Astrocyte of the spinal cord (primary cell): Measurements from ENCODE around the gene ADAMTSL5.
"Not testable (repeated sequence)": the region's sequence is repeated elsewhere in the genome, so short reads cannot be mapped to it uniquely, and the experiment has no call there.

Source experiments
- DNase-seq: peaks from one replicate; pipeline ENCODE4 v3.0.0; 2011; ENCODE audit warnings: low read depth, low spot score
- H3K4me3 ChIP-seq: 2 replicates; pipeline ENCODE4 v1.5.1; 2011; ENCODE audit warnings: low read depth, mild to moderate bottlenecking, low read length, moderate library complexity
- in situ Hi-C: cut with HindIII; loops from 2 replicates; pipeline ENCODE4 v1.10.0; 2017; ENCODE audit warnings: low sequenced_read_pairs
- TF ChIP-seq, protein P1 (sequence below): IDR thresholded peaks from 2 replicates; pipeline ENCODE4 v1.5.1; 2012; ENCODE audit warnings: low read depth, mild to moderate bottlenecking, low read length, inconsistent platforms

ADAMTSL5 gene

DNA sequence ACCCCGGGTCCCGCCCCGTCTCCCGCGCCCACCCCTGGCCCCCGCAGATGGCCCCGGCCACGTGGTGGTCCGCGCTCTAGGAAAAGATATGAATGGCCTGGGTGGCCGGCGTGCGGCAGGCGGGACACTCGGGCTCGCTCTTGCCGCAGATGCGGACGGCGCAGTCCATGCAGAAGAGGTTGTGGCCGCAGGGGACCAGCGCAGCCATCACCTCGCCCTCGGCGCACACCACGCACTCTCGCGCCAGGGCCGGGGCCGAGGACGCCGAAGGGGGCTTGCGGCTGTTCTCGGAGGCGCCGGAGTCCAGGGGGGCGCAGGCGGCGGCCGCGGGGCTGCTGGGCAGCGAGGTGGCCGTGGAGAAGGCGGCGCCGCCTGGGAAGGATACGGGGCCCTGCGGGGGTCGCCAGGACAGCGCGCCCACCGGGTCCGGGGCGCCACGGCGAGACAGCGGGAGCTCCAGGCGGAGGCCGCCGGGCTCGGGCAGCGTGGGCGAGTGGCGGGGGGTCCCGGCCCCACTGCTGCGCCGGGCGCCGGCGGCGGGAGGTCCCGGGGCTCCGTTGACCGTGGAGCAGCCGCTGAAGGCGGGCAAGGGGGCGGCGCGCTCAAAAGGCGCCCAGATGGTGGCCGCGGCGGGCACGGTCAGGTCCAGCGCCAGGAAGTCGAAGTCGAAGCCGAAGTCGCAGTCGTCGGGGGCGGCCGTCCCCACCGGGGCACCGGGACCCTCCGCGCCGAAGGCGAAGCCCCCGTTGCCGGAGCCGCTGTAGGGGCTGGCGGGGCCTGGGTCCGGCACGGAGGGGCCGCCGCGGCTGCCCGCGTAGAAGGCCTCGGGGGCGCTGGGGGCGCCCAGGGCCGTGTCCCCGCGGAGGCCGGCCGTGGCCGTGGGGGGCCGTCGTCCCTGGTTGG, 42.9 kb upstream of the ADAMTSL5 start:
- no peak overlapping the region for H3K4me3 ChIP-seq
- TF ChIP-seq, protein P1, sequence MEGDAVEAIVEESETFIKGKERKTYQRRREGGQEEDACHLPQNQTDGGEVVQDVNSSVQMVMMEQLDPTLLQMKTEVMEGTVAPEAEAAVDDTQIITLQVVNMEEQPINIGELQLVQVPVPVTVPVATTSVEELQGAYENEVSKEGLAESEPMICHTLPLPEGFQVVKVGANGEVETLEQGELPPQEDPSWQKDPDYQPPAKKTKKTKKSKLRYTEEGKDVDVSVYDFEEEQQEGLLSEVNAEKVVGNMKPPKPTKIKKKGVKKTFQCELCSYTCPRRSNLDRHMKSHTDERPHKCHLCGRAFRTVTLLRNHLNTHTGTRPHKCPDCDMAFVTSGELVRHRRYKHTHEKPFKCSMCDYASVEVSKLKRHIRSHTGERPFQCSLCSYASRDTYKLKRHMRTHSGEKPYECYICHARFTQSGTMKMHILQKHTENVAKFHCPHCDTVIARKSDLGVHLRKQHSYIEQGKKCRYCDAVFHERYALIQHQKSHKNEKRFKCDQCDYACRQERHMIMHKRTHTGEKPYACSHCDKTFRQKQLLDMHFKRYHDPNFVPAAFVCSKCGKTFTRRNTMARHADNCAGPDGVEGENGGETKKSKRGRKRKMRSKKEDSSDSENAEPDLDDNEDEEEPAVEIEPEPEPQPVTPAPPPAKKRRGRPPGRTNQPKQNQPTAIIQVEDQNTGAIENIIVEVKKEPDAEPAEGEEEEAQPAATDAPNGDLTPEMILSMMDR = no peak
- no peak for DNase-seq
- in situ Hi-C loops = no loop called here

DNA sequence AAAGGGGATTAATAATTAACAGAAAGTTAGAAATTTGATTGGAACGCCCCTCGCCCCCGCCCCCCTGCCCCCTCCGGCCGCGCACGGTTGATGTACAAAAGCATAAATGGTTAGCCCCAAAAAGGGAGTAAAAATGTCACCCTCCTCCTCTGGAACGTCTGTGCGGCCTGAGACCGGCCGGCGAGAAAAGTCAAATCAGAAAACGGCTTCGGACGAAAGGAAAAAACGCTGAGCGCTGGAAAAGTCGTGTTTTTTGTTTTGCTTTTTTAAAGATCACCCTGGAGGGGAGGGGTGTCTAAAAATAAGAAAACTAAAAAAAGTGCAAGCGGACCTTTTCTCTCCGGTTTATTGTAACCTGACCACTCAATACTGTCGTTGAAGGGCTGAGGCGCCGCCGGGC, 42.1 kb upstream of the ADAMTSL5 start:
- no peak for DNase-seq
- TF ChIP-seq, protein P1 = no peak
- in situ Hi-C loops = no loop called here
- H3K4me3 ChIP-seq = no peak overlapping the region

DNA sequence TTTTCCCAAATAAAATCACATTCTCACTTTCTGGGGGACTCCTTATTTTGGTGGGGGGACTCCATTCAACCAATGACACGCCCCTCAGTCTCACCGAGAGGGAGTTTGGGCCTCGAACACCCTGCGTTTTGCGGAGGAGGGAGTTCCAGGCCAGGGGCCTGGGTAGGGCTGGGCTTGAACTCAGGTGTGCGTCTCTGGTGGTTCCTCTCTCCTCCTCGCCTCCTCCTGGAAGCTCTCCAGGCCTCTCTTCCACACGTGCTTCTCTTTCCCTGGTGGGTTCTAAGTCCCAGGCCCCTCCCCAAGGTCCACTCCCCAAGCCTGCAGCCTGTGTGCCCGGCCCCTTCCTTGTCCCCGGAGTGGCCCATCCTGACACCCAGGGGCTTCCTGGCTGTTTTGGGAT, 40.6 kb upstream of the ADAMTSL5 start:
- in situ Hi-C loops = no loop called here
- no peak for DNase-seq
- TF ChIP-seq, protein P1 = no peak
- H3K4me3 ChIP-seq = no peak overlapping the region

DNA sequence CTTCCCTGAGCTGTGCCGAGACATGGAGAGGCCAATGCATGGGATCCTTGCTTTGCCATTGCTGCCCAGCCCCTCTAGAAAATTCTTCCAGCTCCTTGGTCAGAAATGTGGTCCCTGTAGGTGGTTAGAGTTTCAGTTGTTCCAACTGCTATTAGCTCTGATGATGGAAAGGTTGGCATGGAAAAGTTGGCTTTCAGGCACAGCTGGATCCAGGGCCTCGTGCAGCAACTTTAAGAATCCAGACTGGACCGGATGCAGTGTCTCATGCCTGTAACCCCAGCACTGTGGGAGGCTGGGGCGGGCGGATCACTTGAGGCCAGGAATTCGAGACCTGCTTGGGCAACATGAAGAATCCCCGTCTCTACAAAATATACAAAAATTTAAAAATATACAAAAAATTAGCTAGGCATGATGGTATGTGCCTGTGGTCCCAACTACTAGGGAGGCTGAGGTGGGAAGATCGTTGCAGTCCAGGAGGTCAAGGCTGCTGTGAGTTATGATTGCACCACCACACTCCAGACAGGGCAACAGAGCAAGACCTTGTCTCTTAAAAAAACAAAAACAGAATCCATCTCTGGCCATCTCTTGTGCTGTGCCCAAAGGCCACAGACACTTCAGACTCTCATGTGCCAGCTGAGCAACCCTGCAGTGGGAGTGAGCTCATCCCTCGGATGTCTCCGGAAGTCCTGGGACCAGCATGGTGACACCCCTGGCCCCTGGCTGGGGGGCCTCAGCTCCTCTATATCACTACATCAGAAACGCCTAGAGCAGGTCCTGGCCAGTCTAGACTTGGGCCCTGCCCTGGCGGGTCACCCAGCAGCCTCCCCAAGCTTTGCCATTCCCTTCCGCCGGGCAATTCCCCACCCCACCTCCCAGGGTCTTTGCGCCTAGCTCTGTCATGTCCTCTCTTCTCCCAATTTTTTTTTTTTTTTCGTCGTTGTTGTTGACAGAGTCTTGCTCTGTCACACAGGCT, 38.5 kb upstream of the ADAMTSL5 start:
- no peak overlapping the region for H3K4me3 ChIP-seq
- DNase-seq = no peak

DNA sequence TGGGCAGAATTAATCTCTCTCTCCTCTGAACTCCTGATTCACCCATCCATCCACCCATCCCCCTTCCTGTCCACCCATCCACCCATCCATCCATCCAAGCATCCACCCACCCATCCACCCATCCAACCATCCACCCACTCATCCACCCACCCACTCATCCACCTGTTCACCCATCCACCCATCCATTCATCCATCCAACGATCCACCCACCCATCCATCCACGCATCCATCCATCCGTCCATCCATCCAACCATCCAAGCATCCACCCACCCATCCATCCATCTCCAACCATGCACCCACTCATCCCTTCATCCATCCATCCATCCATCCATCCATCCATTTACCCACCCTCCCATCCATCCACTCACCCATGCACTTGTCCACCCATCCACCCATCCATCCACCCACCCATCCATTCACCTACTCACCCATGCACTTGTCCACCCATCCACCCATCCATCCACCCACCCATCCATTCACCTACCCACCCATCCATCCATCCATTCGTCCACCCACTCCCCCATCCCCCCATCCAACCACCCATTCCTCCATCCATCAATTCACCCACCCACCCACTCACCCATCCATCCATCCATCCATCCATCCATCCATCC, 36.6 kb upstream of the ADAMTSL5 start:
- TF ChIP-seq, protein P1 = no peak
- H3K4me3 ChIP-seq = no peak overlapping the region
- in situ Hi-C loops = no loop called here
- DNase-seq = no peak

More for the DNA sequence above, 38.5 kb upstream of the ADAMTSL5 start:
- in situ Hi-C loops = no loop called here
- TF ChIP-seq, protein P1 = no peak

DNA sequence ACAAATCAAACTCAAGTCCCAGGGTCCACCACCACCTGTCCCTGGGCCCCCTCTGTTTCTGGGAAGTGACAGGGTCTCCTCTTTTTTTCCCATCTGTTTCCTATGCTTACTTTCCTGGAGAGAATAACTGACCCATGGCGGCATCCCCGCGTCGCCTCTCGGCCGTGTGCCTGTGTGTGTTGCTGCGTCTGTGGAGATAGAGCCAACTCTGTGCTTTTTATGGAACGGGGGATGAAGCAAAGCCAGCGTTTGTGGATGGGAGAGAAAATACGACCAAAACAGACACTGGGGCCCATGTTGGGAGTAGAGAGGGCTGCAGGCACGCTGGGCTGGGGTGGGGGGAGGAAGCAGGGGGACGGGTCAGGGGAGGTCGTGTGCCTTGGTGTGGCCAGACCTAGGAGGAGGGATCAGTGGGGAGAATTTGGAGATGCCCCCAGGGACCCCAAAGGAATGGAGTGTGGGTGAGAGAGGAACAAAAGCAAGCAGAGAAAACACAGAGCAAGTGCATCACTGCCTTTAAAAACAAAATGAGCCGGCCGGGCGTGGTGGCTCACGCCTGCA, 27.6 kb upstream of the ADAMTSL5 start:
- no peak overlapping the region for H3K4me3 ChIP-seq
- TF ChIP-seq, protein P1 = no peak
- in situ Hi-C loops = no loop called here
- no peak for DNase-seq

DNA sequence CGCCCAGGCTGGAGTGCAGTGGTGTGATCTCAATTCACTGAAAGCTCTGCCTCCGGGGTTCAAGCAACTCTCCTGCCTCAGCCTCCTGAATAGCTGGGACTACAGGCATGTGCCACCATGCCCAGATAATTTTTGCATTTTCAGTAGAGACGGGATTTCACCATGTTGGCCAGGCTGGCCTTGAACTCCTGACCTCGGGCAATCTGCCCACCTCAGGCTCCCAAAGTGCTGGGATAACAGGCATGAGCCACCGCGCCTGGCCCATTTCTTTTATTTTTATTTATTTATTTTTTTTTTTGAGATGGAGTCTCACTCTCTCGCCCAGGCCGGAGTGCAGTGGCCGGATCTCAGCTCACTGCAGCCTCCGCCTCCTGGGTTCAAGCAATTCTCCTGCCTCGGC, 26.9 kb upstream of the ADAMTSL5 start:
- in situ Hi-C loops = not testable (repeated sequence)

More for the DNA sequence above, 26.9 kb upstream of the ADAMTSL5 start:
- not testable (repeated sequence) for H3K4me3 ChIP-seq, DNase-seq
